Skeletal muscle cell (primary cell): ENCODE results near the gene UBP1.
A peak's percentile ranks its signal among the peaks of the same experiment; 100 is the strongest.

Experiments
- DNase-seq: peaks from one replicate; pipeline ENCODE4 v3.0.0-alpha.2; 2010; ENCODE audit warnings: low read depth
- H3K4me3 ChIP-seq: 2 replicates; pipeline ENCODE4 v1.5.1; 2011; ENCODE audit warnings: low read depth, mild to moderate bottlenecking, control low read depth, low read length, moderate library complexity

UBP1 gene

GRCh38 chr3:33395900-33396299 is 44.3 kb downstream of the UBP1 start:
- no peak for DNase-seq
- no peak overlapping the region for H3K4me3 ChIP-seq

DNA sequence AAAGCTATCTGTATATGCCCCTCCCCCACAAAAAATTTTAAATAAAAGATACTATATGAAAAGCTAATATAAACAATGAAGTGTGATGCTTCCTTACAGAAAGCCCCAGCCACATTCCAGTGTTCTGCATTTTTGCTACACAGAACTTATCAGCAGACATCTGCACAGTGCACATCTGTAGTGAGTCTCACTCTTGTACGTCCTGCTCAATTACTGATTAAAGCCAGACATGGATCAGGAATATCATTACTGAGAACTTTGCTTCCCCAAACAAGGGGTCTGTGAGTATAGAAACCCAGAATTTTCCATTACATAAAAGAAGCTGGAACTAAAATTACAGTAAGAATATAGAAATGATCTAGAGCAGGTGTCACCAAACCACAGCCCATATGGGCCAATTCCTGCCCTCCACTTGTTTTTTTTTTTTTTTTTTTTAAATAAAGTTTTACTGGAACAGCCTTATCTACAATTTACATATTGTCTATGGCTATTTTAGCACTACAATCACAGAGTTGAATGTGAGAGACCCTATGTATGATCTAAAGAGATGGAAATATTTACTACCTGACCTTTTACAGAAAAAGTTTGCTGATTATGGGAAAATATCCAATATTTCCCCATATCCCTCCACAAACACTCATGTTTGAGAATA is 45.7 kb downstream of the UBP1 start:
- H3K4me3 ChIP-seq, result no peak overlapping the region
- no peak for DNase-seq

GRCh38 chr3:33392703-33393125 is 47.5 kb downstream of the UBP1 start:
- H3K4me3 ChIP-seq, result no peak overlapping the region
- DNase-seq, result peak; percentile 75

DNA sequence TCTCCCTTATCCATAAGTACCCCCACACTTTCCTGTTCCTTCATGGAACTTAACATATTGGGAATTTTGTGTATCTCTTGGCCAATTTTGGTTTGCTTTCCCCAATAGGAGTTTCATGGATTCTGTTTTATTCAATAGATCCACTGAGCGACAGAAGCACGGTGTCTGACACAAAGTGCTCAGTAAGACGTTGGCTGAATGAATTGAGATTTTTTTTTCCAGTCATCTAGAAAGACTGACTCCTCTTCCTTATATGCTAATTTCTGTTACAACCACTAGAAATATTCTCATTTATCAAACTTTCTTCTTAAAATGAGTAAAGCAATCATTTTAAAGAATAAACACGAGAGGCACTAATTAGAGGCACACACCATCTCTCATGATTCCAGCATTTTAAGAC is 48.1 kb downstream of the UBP1 start:
- no peak for DNase-seq
- no peak overlapping the region for H3K4me3 ChIP-seq

- no peak for DNase-seq
- H3K4me3 ChIP-seq, result no peak overlapping the region
Measured at GRCh38 chr3:33391255-33391995, 48.8 kb downstream of the UBP1 start.

DNA sequence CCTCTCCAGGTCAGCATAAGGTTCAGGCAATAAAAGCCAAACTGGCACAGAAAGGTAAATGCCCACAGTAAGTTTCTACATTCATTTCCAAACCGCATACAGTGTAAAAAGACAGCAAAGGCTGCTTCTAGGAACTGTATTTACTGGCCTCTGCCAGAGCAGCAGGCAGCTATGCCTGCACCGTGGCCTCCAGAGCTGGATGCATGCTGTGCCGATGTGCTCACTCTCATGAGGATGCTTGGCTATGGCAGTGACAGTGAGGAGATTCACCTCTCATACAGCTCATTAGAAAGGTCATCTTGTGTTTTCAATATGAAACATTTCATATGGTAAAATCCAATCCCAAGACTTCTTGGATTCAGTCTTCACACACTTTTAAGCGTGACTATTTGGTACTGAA is 50.3 kb downstream of the UBP1 start:
- no peak for DNase-seq
- H3K4me3 ChIP-seq, result no peak overlapping the region

DNA sequence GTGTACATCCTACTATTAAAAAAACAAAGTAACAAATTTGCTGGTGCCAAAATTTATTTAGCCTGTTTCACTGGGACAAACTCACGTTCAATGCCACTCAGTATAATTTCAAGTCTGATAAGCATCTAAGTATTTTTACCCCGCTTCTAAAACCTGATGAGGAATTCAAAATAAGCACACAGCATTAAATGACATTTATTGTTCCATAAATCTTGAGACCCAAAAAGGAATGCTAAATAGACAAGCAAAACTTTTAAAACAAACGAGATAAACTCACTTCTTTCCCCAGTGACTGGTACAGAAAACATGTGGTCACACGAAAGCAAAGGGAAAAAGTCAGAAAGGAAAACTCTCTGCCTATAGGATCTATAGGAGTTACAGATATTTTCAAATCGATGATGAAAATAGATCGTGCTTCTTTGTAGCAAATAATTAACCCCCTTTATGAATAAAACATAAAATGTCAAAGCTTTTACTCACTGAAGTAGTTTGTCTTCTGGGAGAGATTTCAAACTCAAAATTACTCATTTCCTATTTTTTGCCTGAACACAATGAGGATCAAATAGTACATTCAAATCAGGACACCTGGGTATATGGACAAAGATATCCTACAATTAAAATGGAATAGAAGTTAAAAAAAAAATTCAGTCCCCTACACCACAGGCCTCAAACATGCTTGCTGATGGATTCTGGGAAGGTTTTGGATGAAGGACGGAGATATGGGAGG is 51.7 kb downstream of the UBP1 start:
- DNase-seq, result no peak
- no peak overlapping the region for H3K4me3 ChIP-seq

- no peak for DNase-seq
- no peak overlapping the region for H3K4me3 ChIP-seq
Measured at GRCh38 chr3:33386631-33387030, 53.6 kb downstream of the UBP1 start.

DNA sequence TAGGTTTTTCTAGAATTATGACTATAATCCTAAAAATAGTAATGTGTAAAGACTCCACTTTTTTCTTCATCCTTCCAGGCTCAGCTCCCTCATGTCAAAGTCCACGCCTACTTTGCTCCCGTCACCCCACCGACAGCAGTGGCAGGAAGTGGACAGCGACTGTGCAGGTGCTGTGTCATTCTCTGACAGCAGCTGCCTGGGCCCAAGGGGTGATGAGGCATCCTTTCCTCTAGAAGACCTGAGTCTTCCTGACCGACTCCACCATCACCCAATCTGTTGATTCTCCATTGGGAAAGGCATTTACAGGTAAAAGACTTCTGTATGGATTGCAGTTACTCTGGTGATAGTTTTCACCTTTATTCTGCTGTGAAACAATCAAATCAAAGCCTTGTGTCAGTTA is 54.8 kb downstream of the UBP1 start:
- no peak for DNase-seq
- no peak overlapping the region for H3K4me3 ChIP-seq

- DNase-seq, result no peak
- no peak overlapping the region for H3K4me3 ChIP-seq
Measured at GRCh38 chr3:33383951-33384350, 56.3 kb downstream of the UBP1 start.

DNA sequence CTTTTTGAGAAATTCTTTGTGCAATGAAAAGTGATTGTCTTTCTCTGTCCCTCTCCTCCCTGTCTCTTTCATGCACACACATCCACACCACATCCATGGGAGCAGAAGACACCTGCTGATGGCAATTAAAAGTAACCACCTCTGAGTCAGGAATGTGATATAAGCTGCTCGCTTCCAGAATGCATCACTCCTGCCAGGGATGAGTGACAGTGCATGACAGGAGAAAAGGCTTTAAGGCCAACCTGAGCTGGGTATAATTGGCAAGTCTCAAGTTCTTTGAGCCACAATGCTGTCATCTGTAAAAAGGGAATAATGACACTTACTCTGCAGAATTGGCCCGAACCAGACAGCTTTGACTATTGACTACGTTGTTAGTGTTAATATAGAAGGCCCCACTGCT is 59.6 kb downstream of the UBP1 start:
- DNase-seq, result no peak
- H3K4me3 ChIP-seq, result no peak overlapping the region

DNA sequence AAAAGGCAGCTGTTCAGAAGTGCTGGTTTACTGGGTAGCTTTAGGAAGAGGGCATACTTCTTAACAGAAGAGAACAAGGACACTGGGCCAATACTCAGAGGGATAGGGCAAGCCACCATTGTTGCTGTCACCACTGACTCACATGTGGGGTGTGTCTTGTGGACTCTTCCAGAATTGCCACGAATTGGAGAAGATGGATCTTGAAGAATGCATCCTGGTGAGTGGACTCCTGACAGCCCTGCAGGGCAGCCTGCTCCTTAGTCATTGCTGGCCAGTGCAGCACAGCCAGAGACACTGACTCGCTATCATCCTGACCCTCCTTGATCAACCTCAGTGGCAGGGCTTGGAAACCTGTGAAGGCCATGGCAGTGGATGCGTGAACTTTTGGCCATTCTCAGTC is 62.3 kb downstream of the UBP1 start:
- no peak for DNase-seq
- no peak overlapping the region for H3K4me3 ChIP-seq

GRCh38 chr3:33377489-33377888 is 62.7 kb downstream of the UBP1 start:
- H3K4me3 ChIP-seq, result no peak overlapping the region
- no peak for DNase-seq

- DNase-seq, result no peak
- H3K4me3 ChIP-seq, result no peak overlapping the region
Measured at GRCh38 chr3:33373082-33373437, 67.1 kb downstream of the UBP1 start.

GRCh38 chr3:33372218-33373081 is 67.8 kb downstream of the UBP1 start:
- peak; percentile 35 for DNase-seq
- H3K4me3 ChIP-seq, result no peak overlapping the region

DNA sequence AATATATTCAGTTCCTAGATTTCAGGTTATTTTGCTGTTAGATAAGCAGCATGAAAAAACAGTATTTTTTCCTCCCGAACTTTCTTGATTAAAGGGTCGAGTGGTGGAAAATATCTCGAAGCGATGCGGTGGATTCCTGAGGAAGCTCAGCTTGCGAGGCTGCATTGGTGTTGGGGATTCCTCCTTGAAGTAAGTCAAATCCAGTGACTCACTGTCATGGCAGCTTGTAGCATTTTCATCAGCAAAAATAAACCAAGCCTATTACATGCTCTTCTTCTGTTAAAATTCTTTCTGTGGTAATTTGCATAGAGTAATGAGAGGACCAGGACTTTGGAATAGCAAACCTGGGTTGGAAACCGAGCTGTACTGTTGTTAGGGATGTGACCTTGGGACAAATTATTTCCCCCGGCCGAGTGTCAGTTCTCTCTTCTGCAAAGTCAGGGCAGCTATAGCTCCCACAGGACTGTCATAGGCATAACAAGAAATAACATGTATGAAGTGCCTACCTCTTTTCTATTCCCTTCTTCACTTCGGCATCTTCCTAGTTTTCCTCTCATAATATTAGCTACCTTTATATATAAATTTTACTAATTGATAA is 75.6 kb downstream of the UBP1 start:
- no peak for DNase-seq

DNA sequence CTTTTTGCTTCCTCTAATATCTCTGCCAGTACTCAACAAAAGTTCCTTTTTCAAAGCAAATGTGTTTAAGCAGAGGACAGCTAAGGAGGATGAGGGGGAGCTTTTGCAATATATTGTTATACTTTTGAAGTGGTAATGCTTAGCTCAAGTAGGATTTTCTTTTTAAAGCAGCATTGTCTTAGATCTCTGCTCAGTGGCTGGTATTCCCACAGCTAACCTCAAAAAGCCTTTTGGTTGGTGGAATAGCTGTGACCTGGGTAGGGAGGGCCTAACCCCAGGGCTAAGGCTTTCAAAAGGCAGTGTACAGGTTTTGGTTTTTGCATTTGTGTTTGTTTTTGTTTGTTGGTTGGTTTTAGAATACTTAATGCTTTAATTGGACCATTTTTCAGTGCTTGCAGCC is 76.1 kb downstream of the UBP1 start:
- H3K4me3 ChIP-seq, result no peak overlapping the region
- no peak for DNase-seq

More for the DNA sequence above, 75.6 kb downstream of the UBP1 start:
- H3K4me3 ChIP-seq, result no peak overlapping the region

- H3K4me3 ChIP-seq, result no peak overlapping the region
- DNase-seq, result no peak
Measured at GRCh38 chr3:33363113-33363800, 76.9 kb downstream of the UBP1 start.
